ENCODE data around the gene KCNQ1OT1.

KCNQ1OT1 gene

GRCh38 chr11:2708757-2709281 is 9.0 kb upstream of the KCNQ1OT1 start:
- TF ChIP-seq CTCF (IDR thresholded peaks at IDR 0.05; ENCODE audit: control extremely low read depth, extremely low read depth, low read depth, missing control alignments): no peak
- DNase-seq (ENCODE audit: extremely low spot score): no peak
- ChIA-PET CTCF (no interaction called here), POLR2A (no interaction called here)

- CTCF ChIA-PET: no interaction called here
- POLR2A ChIA-PET: no interaction called here
- TF ChIP-seq CTCF (IDR thresholded peaks at IDR 0.05; ENCODE audit: control extremely low read depth, extremely low read depth, low read depth, missing control alignments): no peak
- DNase-seq (ENCODE audit: extremely low spot score): no peak
Measured at GRCh38 chr11:2708151-2708581, 8.4 kb upstream of the KCNQ1OT1 start.

- DNase-seq (ENCODE audit: extremely low spot score): no peak
- ChIA-PET POLR2A (no interaction called here), CTCF (no interaction called here)
- TF ChIP-seq CTCF (IDR thresholded peaks at IDR 0.05; ENCODE audit: control extremely low read depth, extremely low read depth, low read depth, missing control alignments): no peak
Measured at GRCh38 chr11:2707736-2708135, 7.9 kb upstream of the KCNQ1OT1 start.

- TF ChIP-seq CTCF (IDR thresholded peaks at IDR 0.05; ENCODE audit: control extremely low read depth, extremely low read depth, low read depth, missing control alignments): no peak
- POLR2A ChIA-PET: no interaction called here
- DNase-seq (ENCODE audit: extremely low spot score): no peak
- CTCF ChIA-PET: interaction anchor here (1.4 kb wide), 1 partner anchor 183 kb away, joined by 3 read pairs; no protein-coding TSS in a partner anchor
Measured at GRCh38 chr11:2706321-2706720, 6.5 kb upstream of the KCNQ1OT1 start.

GRCh38 chr11:2704896-2705606 is 5.3 kb upstream of the KCNQ1OT1 start:
- no peak for DNase-seq (ENCODE audit: extremely low spot score)
- CTCF ChIA-PET: no interaction called here
- POLR2A ChIA-PET: no interaction called here
- TF ChIP-seq CTCF (IDR thresholded peaks at IDR 0.05; ENCODE audit: control extremely low read depth, extremely low read depth, low read depth, missing control alignments): no peak

GRCh38 chr11:2704356-2704755 is 4.6 kb upstream of the KCNQ1OT1 start:
- no peak for DNase-seq (ENCODE audit: extremely low spot score)
- CTCF ChIA-PET: no interaction called here
- no peak for TF ChIP-seq CTCF (IDR thresholded peaks at IDR 0.05; ENCODE audit: control extremely low read depth, extremely low read depth, low read depth, missing control alignments)
- POLR2A ChIA-PET: no interaction called here
